HG03354 (cell line): ENCODE results near the gene IL3.

Source experiments
- ATAC-seq: cut with Tn5 transposase; IDR thresholded peaks from one replicate; pipeline ENCODE4 v1.9.1; 2021; ENCODE audit warnings: mild to moderate bottlenecking; ENCODE audit not compliant: unreplicated experiment, poor library complexity, severe bottlenecking

Gene IL3

DNA sequence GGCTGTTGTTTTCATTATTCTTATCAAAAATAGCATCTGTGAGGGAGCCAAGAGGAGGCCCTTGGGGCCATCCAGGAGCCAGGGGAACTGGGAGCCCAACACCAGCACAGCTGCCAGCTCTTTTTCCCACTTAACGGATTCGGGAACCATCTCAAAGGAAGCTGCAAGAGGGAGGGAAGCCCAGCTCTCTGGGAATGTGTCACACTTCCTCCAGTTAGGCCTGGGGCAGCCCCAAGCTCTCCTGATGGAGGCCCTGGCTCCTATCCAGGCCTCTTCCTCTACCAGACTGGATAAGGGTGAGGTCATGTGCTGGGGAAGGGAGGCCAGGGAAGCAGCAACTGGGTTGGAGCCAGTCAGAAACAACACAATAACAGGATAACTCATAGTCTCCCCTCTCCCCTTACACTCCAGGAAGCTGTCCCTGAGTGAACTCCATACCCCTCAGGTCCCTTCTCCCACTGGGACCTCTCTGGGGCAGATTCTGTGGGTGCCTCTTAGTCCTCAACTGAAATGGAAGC lies 25.9 kb downstream of the IL3 start:
- no peak for ATAC-seq

DNA sequence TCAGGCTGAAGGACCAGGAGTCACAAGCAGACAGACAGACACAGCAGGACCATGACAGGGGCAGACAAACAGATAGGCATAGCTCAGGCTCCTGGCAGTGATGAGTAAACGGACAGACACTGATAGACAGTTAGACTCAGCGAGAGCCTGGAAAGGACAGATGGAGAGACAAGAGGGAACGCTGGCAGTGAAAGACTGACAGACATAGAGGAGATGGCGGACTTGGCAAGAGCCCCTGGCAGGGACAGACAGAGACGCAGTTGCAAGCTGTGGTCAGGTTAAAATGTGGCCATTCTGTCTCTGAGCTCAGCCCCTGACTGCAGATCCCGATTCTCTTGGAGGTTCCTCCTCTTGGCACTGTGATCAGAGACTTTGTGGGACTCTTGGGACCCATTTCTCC lies 26.7 kb downstream of the IL3 start:
- ATAC-seq = no peak

DNA sequence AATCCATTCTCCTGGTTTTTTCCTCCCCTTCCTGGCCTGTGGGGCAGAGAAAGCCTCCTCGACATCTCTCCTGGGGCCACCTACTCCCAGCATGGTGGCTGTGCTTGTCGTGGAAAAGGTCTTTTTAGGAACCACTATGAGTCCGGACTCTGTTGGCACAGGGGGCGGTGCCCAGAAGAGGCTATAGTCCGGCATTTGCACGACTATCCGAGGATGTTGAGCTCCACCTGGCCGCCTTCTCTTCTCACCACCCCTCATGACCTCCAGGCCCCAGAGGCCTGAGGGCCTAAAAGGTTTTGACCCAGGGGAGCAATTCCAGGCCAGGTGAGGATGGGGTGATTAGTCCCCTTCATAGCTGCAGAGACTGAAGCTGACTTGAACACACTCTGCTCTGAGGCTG lies 27.2 kb downstream of the IL3 start:
- ATAC-seq = no peak

DNA sequence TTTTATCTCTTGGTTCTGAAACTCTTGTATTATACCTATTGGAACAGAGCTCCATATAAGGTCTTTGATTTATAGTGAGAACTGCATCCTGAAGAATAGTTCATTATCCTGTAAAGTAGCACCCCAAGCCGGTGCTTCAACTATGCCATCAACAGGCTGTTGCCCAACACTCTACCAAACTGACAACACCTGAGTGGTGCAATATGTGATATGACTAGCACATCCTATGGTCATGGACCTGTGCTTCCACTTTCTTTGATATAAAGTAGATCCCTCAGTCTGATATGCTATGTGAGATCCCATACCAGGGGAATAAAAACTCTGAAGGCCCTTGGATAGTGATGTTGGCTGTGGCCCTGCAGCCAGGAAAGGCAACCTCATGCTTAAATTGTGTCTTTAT lies 28.9 kb downstream of the IL3 start:
- no peak for ATAC-seq

DNA sequence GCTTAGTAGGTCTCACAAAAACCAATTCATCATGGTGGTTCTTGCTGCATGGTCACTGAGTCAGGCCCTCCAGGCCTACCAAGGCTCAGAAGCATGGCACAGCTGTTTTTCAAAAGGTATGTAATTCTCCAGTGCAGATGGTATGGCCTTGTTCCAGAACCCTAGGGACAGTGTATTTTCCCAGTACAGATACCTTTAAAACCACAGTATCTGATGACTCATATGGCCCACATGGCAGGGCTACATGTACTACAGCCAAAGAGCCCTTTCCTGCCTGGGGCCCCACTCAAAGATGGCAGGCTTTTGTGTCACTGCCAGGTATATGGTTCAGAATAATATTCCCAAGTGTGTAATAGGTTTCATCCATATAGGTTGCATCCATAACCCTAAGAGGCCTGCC lies 29.7 kb downstream of the IL3 start:
- ATAC-seq = no peak

DNA sequence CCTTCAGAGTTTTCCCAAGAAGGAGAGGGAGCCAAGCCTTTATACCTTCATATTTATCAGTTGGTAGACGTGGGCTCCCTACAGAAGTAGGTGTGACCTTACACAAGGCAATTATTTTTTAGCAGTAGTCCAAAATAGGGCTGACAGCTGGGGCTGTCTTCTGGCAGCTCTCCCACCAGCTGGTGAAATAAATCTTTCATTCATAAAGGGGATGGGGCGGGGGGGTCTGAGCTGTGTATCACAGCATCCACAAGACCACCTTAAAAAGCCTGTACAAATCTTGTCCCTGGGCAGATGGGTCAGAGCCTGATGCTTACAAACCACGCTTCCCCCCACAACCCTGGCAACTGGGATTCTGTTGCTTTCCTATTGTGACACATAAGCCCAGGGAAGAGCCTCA lies 32.8 kb downstream of the IL3 start:
- ATAC-seq = no peak

DNA sequence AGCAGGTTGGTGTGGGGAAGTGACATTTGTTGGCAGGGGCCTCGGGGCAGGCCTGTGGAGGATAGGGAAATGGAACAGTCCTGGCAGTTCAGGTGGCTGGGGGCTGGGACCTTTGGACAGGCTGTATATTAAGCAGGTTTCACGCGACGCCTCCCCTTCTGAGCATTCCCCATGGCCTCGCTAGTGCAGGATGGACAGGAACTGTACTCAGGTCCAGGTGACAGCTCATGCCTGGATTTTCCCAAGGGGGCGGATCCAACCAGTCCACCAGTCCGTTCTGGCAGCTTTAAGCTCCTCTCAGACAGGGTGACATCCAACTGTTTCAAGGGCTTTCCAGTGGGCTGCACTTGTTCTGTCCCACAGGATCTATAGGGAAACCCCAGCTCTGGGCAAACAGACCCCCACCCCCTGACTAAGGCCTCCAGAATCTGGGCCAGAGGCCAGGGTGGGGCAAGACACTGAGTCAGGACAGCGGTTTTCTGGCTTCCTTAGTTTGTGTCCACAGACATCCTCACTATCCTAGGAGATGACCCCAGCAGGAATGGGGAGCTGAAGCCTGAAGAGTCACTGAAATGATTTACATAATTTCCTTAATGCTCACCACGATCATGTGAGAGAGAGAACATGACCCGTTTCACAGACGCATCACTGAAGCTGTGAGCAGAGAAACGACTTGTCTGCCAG lies 34.1 kb downstream of the IL3 start:
- ATAC-seq = no peak

DNA sequence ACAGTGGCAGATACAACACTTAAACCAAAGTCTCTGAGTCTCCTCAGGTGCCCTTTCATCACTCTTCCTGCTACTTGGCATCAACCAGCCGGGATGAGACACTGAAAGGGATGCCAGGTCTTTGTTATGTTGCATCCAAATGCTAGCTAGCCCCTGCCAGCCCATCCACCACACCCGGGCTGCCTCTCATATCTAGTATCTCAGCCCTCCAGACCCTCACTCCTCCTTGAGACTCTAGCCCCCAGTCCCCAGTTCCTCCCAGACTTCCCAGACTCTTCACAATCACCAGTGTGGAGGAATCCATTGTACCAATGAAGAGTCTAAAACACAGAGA lies 34.6 kb downstream of the IL3 start:
- ATAC-seq = no peak

DNA sequence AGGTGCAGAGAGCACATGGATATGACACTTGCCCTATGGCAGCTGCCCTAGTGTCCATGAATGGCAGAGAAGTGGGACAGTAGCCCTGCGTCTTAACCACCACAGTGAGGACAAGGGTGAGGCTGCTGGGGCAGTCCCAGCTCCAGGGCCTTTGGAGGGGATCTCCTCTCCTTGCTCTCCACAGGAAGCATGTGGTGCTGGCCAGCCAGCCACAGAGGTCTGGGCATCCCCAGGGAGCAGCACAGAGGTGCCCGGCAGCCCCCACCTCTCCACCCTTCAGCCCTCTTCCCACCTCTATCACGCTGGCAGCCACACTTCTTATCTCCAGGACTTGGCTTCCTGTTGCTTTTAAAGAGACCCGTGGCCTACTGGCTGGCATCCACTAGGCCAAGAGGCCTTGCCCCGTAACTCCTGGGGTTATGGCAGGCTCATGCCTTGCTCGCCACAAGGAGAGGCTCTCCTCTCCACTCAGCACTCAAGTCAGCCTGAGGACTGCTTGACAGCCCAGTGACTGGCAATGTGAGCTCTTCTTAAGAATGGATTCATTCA lies 35.0 kb downstream of the IL3 start:
- no peak for ATAC-seq

DNA sequence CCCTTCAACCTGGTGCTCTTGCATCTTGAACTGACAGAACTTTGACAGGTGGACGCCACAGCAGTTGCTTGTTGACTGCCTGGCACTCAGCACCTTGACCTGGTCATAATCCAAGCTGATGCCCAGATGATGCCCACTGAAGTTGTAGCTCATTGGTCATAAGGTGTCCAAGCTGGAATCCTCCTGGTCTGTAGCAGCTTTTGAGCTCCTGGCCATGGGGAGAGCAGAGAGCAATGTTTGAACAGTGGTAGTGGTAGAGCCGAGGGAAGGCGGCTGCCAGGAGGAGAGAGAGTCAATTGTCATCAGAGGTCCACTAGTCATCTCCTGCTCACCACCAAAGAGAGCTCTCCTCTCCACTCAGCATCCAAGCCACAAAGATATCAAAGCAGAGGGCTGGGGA lies 36.4 kb downstream of the IL3 start:
- ATAC-seq = no peak

DNA sequence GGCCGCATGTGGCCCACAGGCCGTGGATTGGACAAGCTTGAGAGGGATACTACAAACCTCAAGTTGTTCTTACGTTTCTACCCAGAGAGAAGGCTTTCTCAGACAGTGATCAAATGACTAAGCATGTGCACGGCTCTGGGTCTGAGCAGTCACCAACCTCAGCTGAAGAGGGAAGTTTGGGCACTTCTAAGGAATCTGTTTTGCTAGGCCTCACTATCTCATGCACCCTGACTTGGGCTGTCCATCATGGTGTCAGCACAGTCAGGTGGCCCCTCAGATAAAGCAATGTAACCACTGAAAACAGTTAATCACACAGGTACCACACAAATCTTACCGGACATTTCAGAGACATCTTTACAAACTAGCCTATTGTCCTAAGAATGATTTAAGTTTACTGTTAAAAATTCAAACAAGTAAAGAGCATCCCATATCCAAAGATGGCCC lies 37.7 kb downstream of the IL3 start:
- peak; percentile 22 for ATAC-seq

DNA sequence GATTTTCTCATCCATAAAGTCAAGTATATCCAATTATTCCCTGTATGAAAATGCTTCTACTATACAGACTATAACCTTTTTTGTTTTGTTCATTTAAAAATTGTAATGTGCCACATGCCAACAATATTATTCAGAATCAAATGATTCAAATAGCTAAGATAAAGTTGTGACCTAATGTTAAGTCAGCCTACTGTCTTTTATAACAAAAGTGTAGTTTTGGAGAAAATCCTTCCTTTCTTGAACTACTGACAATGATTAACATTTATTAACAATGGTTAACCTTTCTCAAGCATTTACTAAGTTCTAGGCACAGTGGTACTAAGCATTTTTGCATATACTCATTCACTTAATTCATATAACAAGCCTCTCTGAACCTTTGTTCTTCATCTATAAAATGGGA lies 38.2 kb downstream of the IL3 start:
- no peak for ATAC-seq

DNA sequence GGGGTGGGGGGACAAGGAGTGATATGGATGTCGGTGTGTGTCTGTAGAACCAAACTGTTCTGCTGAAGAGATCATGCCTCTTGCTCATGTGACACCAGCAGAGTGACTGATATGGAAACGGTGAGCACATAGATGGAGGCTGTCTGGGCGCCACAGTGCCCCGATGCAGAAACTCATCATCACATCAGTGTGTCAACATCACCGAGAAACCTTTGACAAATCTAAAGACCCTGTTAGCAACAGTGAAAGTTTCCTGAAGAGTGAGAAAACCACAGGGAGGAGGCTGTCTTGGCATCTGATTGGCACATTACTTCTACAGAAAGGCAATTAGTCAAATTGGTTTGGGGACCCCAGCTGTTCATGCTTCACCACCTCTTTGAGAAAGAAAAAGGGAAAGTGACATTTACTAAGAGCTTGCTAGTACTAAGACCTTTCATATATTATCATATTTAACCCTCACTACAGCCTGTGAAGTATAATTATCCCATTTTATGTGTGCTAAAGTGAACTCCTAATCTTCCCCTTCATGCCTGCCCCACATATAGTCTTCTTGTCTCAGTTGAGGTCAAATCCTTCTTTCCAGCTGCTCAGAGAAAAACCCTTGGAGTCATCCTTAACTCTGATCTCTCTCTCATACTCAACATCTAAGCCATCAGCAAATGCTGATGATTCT lies 38.8 kb downstream of the IL3 start:
- peak; percentile 52 for ATAC-seq

DNA sequence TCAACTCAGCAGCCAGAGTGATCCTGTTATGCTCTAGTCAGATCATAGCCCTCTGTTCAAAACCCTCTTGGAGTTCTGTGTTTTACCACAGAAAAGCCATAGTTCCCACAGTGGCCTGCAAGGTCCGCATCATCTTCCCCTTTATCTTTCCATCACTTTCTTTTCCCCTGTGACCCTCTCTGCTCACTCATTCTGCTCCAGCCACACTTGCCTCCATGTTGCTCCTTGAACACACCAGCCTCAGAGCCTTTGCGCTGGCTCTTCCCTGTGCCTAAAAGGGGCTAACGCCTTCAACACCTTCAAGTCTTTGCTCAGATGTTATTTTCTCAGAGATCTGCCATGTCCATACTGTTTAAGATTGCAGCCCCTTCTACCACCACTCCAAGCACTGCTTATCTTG lies 39.5 kb downstream of the IL3 start:
- no peak for ATAC-seq

DNA sequence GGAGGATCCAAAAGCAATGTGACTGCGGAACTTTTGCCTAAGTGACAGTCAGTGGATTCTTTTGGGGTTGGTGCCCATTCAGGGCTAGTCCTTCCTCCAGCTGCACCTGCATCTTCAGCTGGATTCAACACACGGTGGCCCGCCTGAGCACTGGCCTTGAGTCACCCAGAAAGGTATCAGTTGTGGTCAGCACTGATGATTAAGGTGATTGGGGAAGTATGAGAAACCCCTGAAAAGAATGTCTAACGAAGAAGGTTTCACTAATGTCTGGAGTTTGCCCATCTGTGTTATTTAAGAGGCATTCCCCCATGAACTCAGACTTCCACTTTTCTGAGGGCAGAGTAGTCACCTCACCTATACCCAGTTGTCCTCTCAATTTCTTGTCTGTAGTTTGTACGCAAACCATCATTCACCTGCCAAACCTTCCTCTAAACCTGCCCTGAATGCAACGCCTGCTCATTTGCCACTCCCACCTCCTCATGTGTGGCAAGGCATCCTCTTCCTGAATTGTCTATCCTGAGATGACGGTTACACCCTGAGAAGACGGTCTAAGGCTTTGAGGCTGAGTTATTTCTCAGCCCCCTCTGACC lies 40.3 kb downstream of the IL3 start:
- ATAC-seq = peak; percentile 36

DNA sequence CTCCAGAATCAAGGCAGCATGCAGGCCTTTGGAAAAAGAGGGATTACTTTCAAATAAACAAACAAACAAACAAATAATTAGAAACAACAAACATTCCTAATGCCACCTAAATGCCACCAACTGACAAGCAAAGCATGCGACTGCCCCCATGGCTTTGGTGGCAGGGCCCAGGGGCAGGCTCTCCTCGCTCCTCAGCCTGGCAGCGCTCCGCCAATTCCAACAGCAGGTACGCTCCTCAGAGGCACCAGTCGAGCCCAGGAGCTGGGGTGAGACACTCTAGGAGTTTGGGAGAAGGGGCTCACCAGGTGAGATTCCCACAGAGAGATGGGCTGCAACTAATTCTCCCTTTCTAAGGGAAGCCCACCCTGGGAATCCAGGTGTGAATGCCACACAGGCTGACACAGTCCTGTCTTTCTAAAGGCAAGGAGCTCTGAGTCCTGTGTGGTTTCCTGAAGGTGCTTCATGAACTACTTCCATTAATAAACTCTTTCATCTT lies 41.0 kb downstream of the IL3 start:
- ATAC-seq = no peak

DNA sequence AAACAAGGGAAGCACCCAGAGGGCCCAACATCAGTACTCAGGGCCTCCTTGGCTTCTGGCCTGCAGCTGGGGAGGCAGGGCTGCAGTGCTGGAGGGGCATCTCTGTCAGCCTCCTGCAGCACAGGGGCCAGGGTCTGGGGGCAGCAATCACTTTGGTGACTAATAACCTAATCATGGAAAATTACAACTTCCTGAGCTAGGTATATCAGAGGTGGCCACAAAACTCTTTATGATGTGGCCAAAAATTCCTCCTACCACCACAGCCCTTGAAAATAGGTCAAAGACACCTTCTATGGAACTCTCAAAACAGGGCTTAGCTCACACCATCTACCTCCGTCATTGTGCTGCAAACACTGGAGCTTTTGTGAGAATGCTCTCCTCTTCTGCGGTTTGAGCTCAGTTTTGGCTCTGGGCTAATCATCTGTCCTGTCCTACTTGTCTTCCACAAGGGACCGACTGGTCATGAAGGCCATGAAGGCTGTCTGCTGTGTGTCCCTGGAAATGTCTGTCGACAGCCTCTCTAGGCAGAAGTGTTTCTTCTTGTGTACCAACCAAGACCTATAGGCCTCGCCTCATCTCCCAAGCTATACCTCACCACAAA lies 41.7 kb downstream of the IL3 start:
- ATAC-seq = no peak

DNA sequence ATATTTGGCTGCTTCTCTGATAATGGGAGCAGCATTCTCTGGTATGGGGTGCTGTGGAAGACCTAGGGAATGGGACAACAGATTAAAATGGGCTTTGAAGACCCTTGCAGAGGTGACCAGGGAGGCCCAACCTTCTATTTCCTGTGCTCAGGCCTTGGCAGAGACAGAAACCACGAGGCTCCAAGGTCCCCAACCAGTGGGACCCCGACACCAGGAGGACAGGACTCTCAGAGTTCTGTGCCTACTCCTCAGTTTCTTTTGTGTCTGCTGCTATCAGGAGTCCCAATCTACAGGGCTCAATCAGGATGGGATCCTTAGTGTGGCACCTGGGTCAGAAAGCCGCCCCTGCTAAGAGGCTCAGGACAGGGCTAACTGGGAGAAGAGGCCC lies 42.5 kb downstream of the IL3 start:
- ATAC-seq = no peak

DNA sequence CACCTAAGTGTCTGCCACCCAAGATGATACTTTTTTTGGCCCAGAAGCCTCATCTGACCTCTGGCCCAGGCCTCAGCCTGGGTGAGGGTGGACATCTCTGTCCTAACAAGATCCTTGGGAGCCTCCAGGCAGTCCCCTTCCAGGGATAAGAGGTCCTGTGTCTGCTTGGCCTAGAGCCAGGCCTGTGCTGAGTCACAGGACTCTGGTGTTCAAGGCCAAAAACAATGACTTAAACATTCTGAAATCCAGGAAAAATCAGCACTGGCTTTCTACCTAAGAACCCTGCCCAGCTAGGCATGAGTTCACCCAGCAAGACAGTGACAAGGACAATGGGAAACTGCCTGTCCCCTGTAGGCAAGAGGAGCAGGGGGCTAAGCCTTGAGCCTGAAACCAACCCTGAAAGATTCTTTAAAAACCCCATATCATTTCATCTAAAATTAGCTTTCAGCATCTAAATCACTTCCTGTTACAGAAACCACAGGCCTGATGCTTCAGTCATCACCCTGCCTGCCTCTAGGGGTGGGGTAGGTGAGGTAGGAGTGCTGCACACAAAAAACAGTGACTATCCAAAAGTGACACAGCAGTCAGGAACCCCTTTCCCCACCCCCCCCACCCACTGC lies 43.0 kb downstream of the IL3 start:
- peak; percentile 80 for ATAC-seq

DNA sequence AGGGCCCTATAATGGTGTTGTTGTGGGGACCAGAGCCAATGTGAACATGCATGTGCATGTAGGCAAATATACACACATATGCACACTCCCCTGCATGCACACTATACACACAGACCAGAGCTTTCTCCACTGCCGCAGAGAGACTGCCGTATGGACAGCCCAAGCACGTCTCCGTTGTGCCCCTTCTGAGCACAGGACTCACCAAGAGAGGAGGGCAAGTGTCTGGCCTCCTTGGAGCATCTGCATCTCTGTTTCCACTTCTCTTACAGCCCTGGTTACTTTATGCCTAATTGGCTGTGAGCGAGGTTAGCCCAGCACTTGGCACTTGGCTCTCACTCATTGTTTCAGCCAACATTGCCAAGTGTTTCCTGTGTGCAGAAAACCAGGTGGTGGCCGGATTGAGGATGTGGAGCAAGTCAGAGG lies 43.5 kb downstream of the IL3 start:
- ATAC-seq = peak; percentile 22
